ENCODE results near the gene TUBGCP2. TPM values are rescaled to one million over a fixed set of nuclear protein-coding genes. Genes with fewer than 3 reads are reported as not detected.

The TUBGCP2 gene, protein sequence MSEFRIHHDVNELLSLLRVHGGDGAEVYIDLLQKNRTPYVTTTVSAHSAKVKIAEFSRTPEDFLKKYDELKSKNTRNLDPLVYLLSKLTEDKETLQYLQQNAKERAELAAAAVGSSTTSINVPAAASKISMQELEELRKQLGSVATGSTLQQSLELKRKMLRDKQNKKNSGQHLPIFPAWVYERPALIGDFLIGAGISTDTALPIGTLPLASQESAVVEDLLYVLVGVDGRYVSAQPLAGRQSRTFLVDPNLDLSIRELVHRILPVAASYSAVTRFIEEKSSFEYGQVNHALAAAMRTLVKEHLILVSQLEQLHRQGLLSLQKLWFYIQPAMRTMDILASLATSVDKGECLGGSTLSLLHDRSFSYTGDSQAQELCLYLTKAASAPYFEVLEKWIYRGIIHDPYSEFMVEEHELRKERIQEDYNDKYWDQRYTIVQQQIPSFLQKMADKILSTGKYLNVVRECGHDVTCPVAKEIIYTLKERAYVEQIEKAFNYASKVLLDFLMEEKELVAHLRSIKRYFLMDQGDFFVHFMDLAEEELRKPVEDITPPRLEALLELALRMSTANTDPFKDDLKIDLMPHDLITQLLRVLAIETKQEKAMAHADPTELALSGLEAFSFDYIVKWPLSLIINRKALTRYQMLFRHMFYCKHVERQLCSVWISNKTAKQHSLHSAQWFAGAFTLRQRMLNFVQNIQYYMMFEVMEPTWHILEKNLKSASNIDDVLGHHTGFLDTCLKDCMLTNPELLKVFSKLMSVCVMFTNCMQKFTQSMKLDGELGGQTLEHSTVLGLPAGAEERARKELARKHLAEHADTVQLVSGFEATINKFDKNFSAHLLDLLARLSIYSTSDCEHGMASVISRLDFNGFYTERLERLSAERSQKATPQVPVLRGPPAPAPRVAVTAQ
- total RNA-seq (10 to 100 TPM; 31.0 to 53.2 (median 41.1) TPM), polyA plus RNA-seq (10 to 100 TPM; 20.3 to 33.8 (median 25.1) TPM)
- long read RNA-seq, donor 1, full-length matches to known transcripts, result 83 of 94 reads
- long read RNA-seq, donor 1, partial matches to known transcripts, result 2 of 94 reads
- long read RNA-seq, donor 1, other reads (novel, unspliced or antisense), result 9 of 94 reads
- long read RNA-seq, donor 2, full-length matches to known transcripts, result 53 of 78 reads
- long read RNA-seq, donor 2, partial matches to known transcripts, result 12 of 78 reads
- long read RNA-seq, donor 2, other reads (novel, unspliced or antisense), result 13 of 78 reads

GRCh38 chr10:133308421-133309099 is at the start of gene TUBGCP2, which contains the start of gene ZNF511:
TUBGCP2 (minus strand) TSS chr10:133308872; CDS start chr10:133302941, 5,931 bp downstream.
ZNF511 (plus strand) TSS chr10:133308914; CDS start chr10:133308944, 30 bp downstream.
- ATAC-seq, result peak; percentile 90 to 92 (median 90)
- Histone ChIP-seq H3K27ac (peak within 1 kb of the TSS; percentile 99), H3K4me3 (peak within 1 kb of the TSS; percentile 97), H3K27me3 (ENCODE audit: insufficient read depth in 3 of 3, low read length in 2 of 3) (no peaks in the 10 kb centered on the region), H3K4me1 (peaks cover 26% of the 10 kb centered on the region), H3K9me3 (no peaks in the 10 kb centered on the region), H3K36me3 (ENCODE audit: insufficient read depth in 1 of 2, low read depth in 1 of 2) (peaks cover 0 to 37% of the 10 kb centered on the region in 2 donors)
- WGBS, 3 donors, result 0 to 1% (median 1%) methylated on average over 38 to 89 of the region's 89 CpGs
- intact Hi-C loops (cut with DNase I), result loop anchor here in 1 of 2 donors (2.0 kb wide), 1 partner anchor 48 kb away; no protein-coding TSS in a partner anchor
- TF ChIP-seq CTCF (IDR thresholded peaks at IDR 0.05), result no peak
- DNase-seq, result peak; percentile 91 to 95

- Histone ChIP-seq H3K9me3 (no peaks in the 10 kb centered on the region), H3K4me3 (peak within 1 kb of the TSS; percentile 79), H3K27ac (peak within 1 kb of the TSS; percentile 53), H3K36me3 (ENCODE audit: insufficient read depth in 1 of 2, low read depth in 1 of 2) (peaks cover 2 to 11% of the 10 kb centered on the region in 2 donors), H3K4me1 (peaks cover 4% of the 10 kb centered on the region), H3K27me3 (ENCODE audit: insufficient read depth in 3 of 3, low read length in 2 of 3) (peaks cover 0 to 8% (median 0%) of the 10 kb centered on the region in 3 donors)
- intact Hi-C loops (cut with DNase I), result no loop called here
- peak; percentile 68 to 82 for DNase-seq
- 1 to 3% (median 2%) methylated on average over 32 to 83 of the region's 83 CpGs for WGBS, 3 donors
- no peak for TF ChIP-seq CTCF (IDR thresholded peaks at IDR 0.05)
- peak; percentile 78 to 90 (median 84) for ATAC-seq
Observed at GRCh38 chr10:133357285-133358161, 48.9 kb upstream of the TUBGCP2 start, which contains the start of gene FUOM. FUOM (minus strand) TSS chr10:133358019; CDS start chr10:133358007, 12 bp downstream.

GRCh38 chr10:133356549-133357284 is 48.0 kb upstream of the TUBGCP2 start:
- DNase-seq (peak in 1 of 2 donors; percentile 53), ATAC-seq (peak in 1 of 4 donors; percentile 3)
- peaks cover 0 to 8% (median 0%) of the 10 kb centered on the region in 3 donors for H3K27me3 ChIP-seq (ENCODE audit: insufficient read depth in 3 of 3, low read length in 2 of 3)
- no peak for TF ChIP-seq CTCF (IDR thresholded peaks at IDR 0.05)
- no peaks in the 10 kb centered on the region for H3K9me3 ChIP-seq
- no peak overlapping the region for H3K27ac ChIP-seq
- peaks cover 4% of the 10 kb centered on the region for H3K4me1 ChIP-seq
- peaks cover 0 to 2% of the 10 kb centered on the region in 2 donors for H3K36me3 ChIP-seq (ENCODE audit: insufficient read depth in 1 of 2, low read depth in 1 of 2)
- WGBS, 3 donors, result 47 to 62% (median 57%) methylated on average over 18 to 27 of the region's 27 CpGs
- H3K4me3 ChIP-seq, result peak overlapping the region; percentile 79
- intact Hi-C loops (cut with DNase I), result no loop called here

Measured in psoas muscle (tissue), 8 donors.